ENCODE measurements around the gene CYTIP. TPM values are rescaled to one million over a fixed set of nuclear protein-coding genes. Genes with fewer than 3 reads are reported as not detected.

The CYTIP gene
- total and polyA plus RNA-seq, 2 of the 13 experiments (the other 11 are each of a cell fraction or from before 2014, with no cell fraction given): not detected

- TF ChIP-seq NFAT5 (CRISPR knock-in tag; IDR thresholded peaks at IDR 0.05): no peak
- TF ChIP-seq ZFY (CRISPR knock-in tag; IDR thresholded peaks at IDR 0.05): no peak
- no peak for TF ChIP-seq PLSCR1 (CRISPR knock-in tag; IDR thresholded peaks at IDR 0.05; ENCODE audit: borderline replicate concordance)
- TF ChIP-seq POLR2AphosphoS2 (IDR thresholded peaks at IDR 0.05; ENCODE audit: low read depth, low read length): no peak
- no peak for TF ChIP-seq ZNF616 (CRISPR knock-in tag; IDR thresholded peaks at IDR 0.05; ENCODE audit: low read depth)
- no peak for TF ChIP-seq DDIT3 (CRISPR knock-in tag; IDR thresholded peaks at IDR 0.05)
Measured at GRCh38 chr2:157394928-157395327, 49.0 kb downstream of the CYTIP start (continued).

- no peak overlapping the region for H3K4me3 ChIP-seq (replicated peaks in 1 of 3; ENCODE audit: insufficient read depth in 1 of 3, low read depth in 2 of 3, low read length in 3 of 3)
- ChIA-PET POLR2A (no interaction called here), CTCF (ENCODE audit: low intra/inter-chr PET ratio, low total read pairs) (no interaction called here)
- no peak for FAIRE-seq
- intact Hi-C loops (cut with micrococcal nuclease; ENCODE audit: unreplicated experiment): no loop called here
- in situ Hi-C loops (cut with HindIII; ENCODE audit: extremely low pct_ligation_motif_present, low pct_unique_long_range_greater_than_20kb): no loop called here
- WGBS (ENCODE audit: low lambda C conversion rate): 58% methylated on average over 3 of the region's 3 CpGs
- H3K27ac ChIP-seq (ENCODE audit: extremely low read length, insufficient read depth, low read length): no peak overlapping the region
- no peaks in the 10 kb centered on the region for H3K79me2 ChIP-seq (ENCODE audit: insufficient read depth, low read length)
- no peak for ATAC-seq
- H4K20me1 ChIP-seq (ENCODE audit: insufficient read depth, low read length): no peaks in the 10 kb centered on the region
- no peaks in the 10 kb centered on the region for H3K27me3 ChIP-seq (ENCODE audit: control insufficient read depth in 1 of 2, insufficient read depth in 2 of 2, low read length in 2 of 2)
- BruUV-seq (replicated peaks): no TSS peak
- H3K9me3 ChIP-seq (ENCODE audit: low read length): no peaks in the 10 kb centered on the region
- H3K4me1 ChIP-seq (ENCODE audit: insufficient read depth, low read length): no peaks in the 10 kb centered on the region
- no peak for DNase-seq (ENCODE audit: low spot score)
- H3K4me2 ChIP-seq (ENCODE audit: low read depth, low read length): no peak overlapping the region
- H2AFZ ChIP-seq (ENCODE audit: low read length): no peak overlapping the region
- H3K9ac ChIP-seq (ENCODE audit: insufficient read depth, low read depth, low read length): no peak overlapping the region
- no peaks in the 10 kb centered on the region for H3K36me3 ChIP-seq (replicated peaks in 1 of 2; ENCODE audit: control insufficient read depth in 1 of 2, insufficient read depth in 2 of 2, low read length in 2 of 2)
- TF ChIP-seq SAFB2 (CRISPR knock-in tag; IDR thresholded peaks at IDR 0.05; ENCODE audit: borderline replicate concordance, low read depth) (no peak), ZFAT (CRISPR knock-in tag; conservative IDR thresholded peaks at IDR 0.05) (no peak), RARG (CRISPR knock-in tag; IDR thresholded peaks at IDR 0.05; ENCODE audit: low read depth) (no peak), CC2D1A (CRISPR knock-in tag; IDR thresholded peaks at IDR 0.05) (no peak), KLF15 (CRISPR knock-in tag; IDR thresholded peaks at IDR 0.05; ENCODE audit: borderline replicate concordance) (no peak), MAX (IDR thresholded peaks at IDR 0.05) (no peak), MTF1 (CRISPR knock-in tag; IDR thresholded peaks at IDR 0.05) (no peak), RXRA (CRISPR knock-in tag; IDR thresholded peaks at IDR 0.05) (no peak), ZNF121 (CRISPR knock-in tag; IDR thresholded peaks at IDR 0.05) (no peak), GATA4 (IDR thresholded peaks at IDR 0.05; ENCODE audit: borderline replicate concordance, low read depth) (no peak), ZMYM3 (CRISPR knock-in tag; IDR thresholded peaks at IDR 0.05) (no peak), ZNF792 (CRISPR knock-in tag; IDR thresholded peaks at IDR 0.05) (no peak), FOXK1 (CRISPR knock-in tag; IDR thresholded peaks at IDR 0.05; ENCODE audit: borderline replicate concordance, low read depth) (no peak), ZBTB21 (CRISPR knock-in tag; IDR thresholded peaks at IDR 0.05) (no peak)
Measured at GRCh38 chr2:157393348-157393747, 50.5 kb downstream of the CYTIP start.
